H1 (cell line): ENCODE results near the gene MED19. TPM values are rescaled to one million over a fixed set of nuclear protein-coding genes. Genes with fewer than 3 reads are reported as not detected.

ENCODE experiments used
- CTCF ChIA-PET: fragments of 300-600 bp; sonication (Branson Sonifier 250); formaldehyde crosslinking; loops from one replicate; lab custom pipeline; 2021; ENCODE audit not compliant: partially characterized antibody; lab: Charles Lee
- POLR2A ChIA-PET: fragments of 300-600 bp; sonication (Branson Sonifier 250); formaldehyde crosslinking; loops from one replicate; lab custom pipeline; 2021; ENCODE audit warnings: inconsistent platforms; ENCODE audit not compliant: partially characterized antibody; lab: Charles Lee
- DNase-seq, 2 experiments: peaks; one replicate each; pipeline versions ENCODE4 v3.0.0 to v3.0.0-alpha.2; 2010 to 2022; ENCODE audit warnings: low spot score in 2 of 2, low read depth in 1 of 2, mixed read lengths in 1 of 2
- FAIRE-seq: peaks from 2 replicates; lab custom pipeline; 2011; peaks lifted over from hg19 to GRCh38; lab: Jason Lieb, UNC
- H2AFZ ChIP-seq: 2 replicates; pipeline ENCODE4 v1.8.1; 2012; ENCODE audit warnings: low read length, inconsistent platforms
- H2AK5ac ChIP-seq: 2 replicates; pipeline ENCODE4 v1.6.1; 2013; ENCODE audit warnings: low read depth, low read length
- H2BK120ac ChIP-seq: replicated peaks from 2 replicates; pipeline ENCODE3; 2013; ENCODE audit warnings: low read depth, low read length, inconsistent platforms
- H2BK12ac ChIP-seq: 2 replicates; pipeline ENCODE4 v1.6.1; 2013; ENCODE audit warnings: low read depth, low read length
- H2BK15ac ChIP-seq: 2 replicates; pipeline ENCODE4 v1.6.1; 2013; ENCODE audit warnings: low read length
- H2BK20ac ChIP-seq: 2 replicates; pipeline ENCODE4 v1.6.1; 2013; ENCODE audit warnings: low read length
- H2BK5ac ChIP-seq: 2 replicates; pipeline ENCODE4 v1.6.1; 2013; ENCODE audit warnings: low read depth, low read length
- H3K14ac ChIP-seq: 2 replicates; pipeline ENCODE4 v1.6.1; 2013; ENCODE audit warnings: inconsistent platforms; ENCODE audit not compliant: insufficient read length
- H3K18ac ChIP-seq: 2 replicates; pipeline ENCODE4 v1.6.1; 2013; ENCODE audit warnings: low read length; ENCODE audit errors: extremely low read depth
- H3K23ac ChIP-seq: 2 replicates; pipeline ENCODE4 v1.6.1; 2013; ENCODE audit warnings: inconsistent platforms; ENCODE audit not compliant: insufficient read length
- H3K23me2 ChIP-seq: 2 replicates; pipeline ENCODE4 v1.6.1; 2013; ENCODE audit warnings: low read depth, low read length
- H3K27ac ChIP-seq: 2 replicates; pipeline ENCODE4 v1.6.1; 2011; ENCODE audit warnings: low read depth, low read length, inconsistent platforms
- H3K27me3 ChIP-seq, 4 experiments: replicated peaks in 1 of 4; 1 replicate in 1 of 4; 2 replicates in 3 of 4; pipeline versions ENCODE4 v1.6.1 to v1.8.1; 2011 to 2013; ENCODE audit warnings: low read length in 3 of 4, mild to moderate bottlenecking in 3 of 4, inconsistent platforms in 2 of 4, mixed read lengths in 2 of 4, moderate library complexity in 1 of 4; ENCODE audit not compliant: control insufficient read depth in 3 of 4, insufficient read depth in 3 of 4; ENCODE audit errors: extremely low read depth in 1 of 4
- H3K36me3 ChIP-seq, 4 experiments: 2 replicates each; pipeline versions ENCODE4 v1.6.1 to v1.8.1; 2011 to 2013; ENCODE audit warnings: mild to moderate bottlenecking in 4 of 4, low read length in 3 of 4, moderate library complexity in 2 of 4, control low read depth in 1 of 4, inconsistent platforms in 1 of 4; ENCODE audit not compliant: insufficient read depth in 4 of 4, control insufficient read depth in 2 of 4
- H3K4ac ChIP-seq: replicated peaks from 2 replicates; pipeline ENCODE3; 2013; ENCODE audit warnings: low read length, low read depth, mixed read lengths, inconsistent platforms; ENCODE audit not compliant: insufficient read length
- H3K4me1 ChIP-seq, 4 experiments: replicated peaks in 1 of 4; 1 replicate in 1 of 4; 2 replicates in 3 of 4; pipeline versions ENCODE4 v1.6.1 to v1.8.1; 2011 to 2013; ENCODE audit warnings: low read length in 3 of 4, inconsistent platforms in 2 of 4, mixed read lengths in 1 of 4; ENCODE audit not compliant: insufficient read depth in 4 of 4, control insufficient read depth in 3 of 4
- H3K4me2 ChIP-seq, 2 experiments: 2 replicates each; pipeline versions ENCODE4 v1.6.1 to v1.8.1; 2011 to 2013; ENCODE audit warnings: low read depth in 2 of 2, low read length in 2 of 2, control low read depth in 1 of 2, inconsistent platforms in 1 of 2, mild to moderate bottlenecking in 1 of 2; ENCODE audit not compliant: insufficient read depth in 1 of 2
- H3K4me3 ChIP-seq, 4 experiments: fragments of 200-600, 300-600 bp in 1 of 4; sonication (generic), shearing (Covaris generic), sonication (Bioruptor Twin) in 1 of 4; 2 replicates each; pipeline versions ENCODE4 v1.5.1 to v1.8.1; 2011 to 2016; ENCODE audit warnings: low read length in 4 of 4, low read depth in 3 of 4, control low read depth in 2 of 4, inconsistent platforms in 2 of 4, mild to moderate bottlenecking in 2 of 4, mixed read lengths in 1 of 4, moderate library complexity in 1 of 4; ENCODE audit not compliant: insufficient read depth in 2 of 4; ENCODE audit errors: extremely low read depth in 1 of 4
- H3K56ac ChIP-seq: replicated peaks from 2 replicates; pipeline ENCODE3; 2013; ENCODE audit warnings: low read depth, mild to moderate bottlenecking, mixed read lengths, low read length, inconsistent platforms; ENCODE audit not compliant: insufficient read length
- H3K79me1 ChIP-seq: 2 replicates; pipeline ENCODE4 v1.6.1; 2013; ENCODE audit warnings: low read depth, low read length, control low read depth
- H3K79me2 ChIP-seq, 2 experiments: 2 replicates each; pipeline versions ENCODE4 v1.6.1 to v1.8.1; 2012 to 2013; ENCODE audit warnings: low read length in 2 of 2, mild to moderate bottlenecking in 2 of 2, inconsistent platforms in 1 of 2; ENCODE audit not compliant: insufficient read depth in 2 of 2, control insufficient read depth in 1 of 2
- H3K9ac ChIP-seq, 4 experiments: replicated peaks in 1 of 4; 1 replicate in 1 of 4; 2 replicates in 3 of 4; pipeline versions ENCODE4 v1.6.1 to v1.8.1; 2011 to 2013; ENCODE audit warnings: low read depth in 3 of 4, low read length in 3 of 4, control low read depth in 2 of 4, mild to moderate bottlenecking in 2 of 4, moderate library complexity in 2 of 4, inconsistent platforms in 1 of 4; ENCODE audit errors: extremely low read depth in 1 of 4
- H3K9me3 ChIP-seq, 2 experiments: 2 replicates each; pipeline versions ENCODE4 v1.6.1 to v1.8.1; 2012 to 2013; ENCODE audit warnings: mild to moderate bottlenecking in 2 of 2, moderate library complexity in 2 of 2, control low read depth in 1 of 2, inconsistent platforms in 1 of 2, low read depth in 1 of 2, low read length in 1 of 2, mixed read lengths in 1 of 2; ENCODE audit not compliant: insufficient read depth in 2 of 2
- H4K20me1 ChIP-seq, 2 experiments: replicated peaks in 1 of 2; 2 replicates each; pipeline versions ENCODE3 to v1.8.1; 2011 to 2013; ENCODE audit warnings: inconsistent platforms in 2 of 2, low read length in 2 of 2, mild to moderate bottlenecking in 1 of 2; ENCODE audit not compliant: insufficient read depth in 2 of 2, control insufficient read depth in 1 of 2
- H4K5ac ChIP-seq: 2 replicates; pipeline ENCODE4 v1.6.1; 2013; ENCODE audit warnings: low read length, low read depth, mixed read lengths, inconsistent platforms; ENCODE audit not compliant: insufficient read length
- H4K8ac ChIP-seq: 2 replicates; pipeline ENCODE4 v1.8.0; 2013; ENCODE audit warnings: mild to moderate bottlenecking, moderate library complexity, low read length, inconsistent platforms; ENCODE audit not compliant: insufficient read depth; ENCODE audit errors: extremely low read depth
- H4K91ac ChIP-seq: replicated peaks from 2 replicates; pipeline ENCODE3; 2013; ENCODE audit warnings: low read length, mixed read lengths, inconsistent platforms; ENCODE audit not compliant: insufficient read length
- MAFK ChIP-seq: IDR thresholded peaks from 2 replicates; pipeline ENCODE4 v1.6.1; 2012; ENCODE audit warnings: low read depth, mild to moderate bottlenecking, improper control_type of control experiment, low read length
- WGBS, 2 experiments: shearing (Covaris generic) in 1 of 2; methylation state at CpG; one replicate each; pipeline versions ENCODE4 v1.1.6 to v1.1.7; 2013 to 2015; ENCODE audit warnings: low lambda C conversion rate in 2 of 2, mixed read lengths in 2 of 2, inconsistent platforms in 1 of 2, low coverage in 1 of 2, missing lambda C conversion rate in 1 of 2; ENCODE audit not compliant: insufficient replicate concordance in 2 of 2, insufficient coverage in 1 of 2, insufficient read length in 1 of 2; ENCODE audit errors: extremely low coverage in 1 of 2, missing lambda C conversion rate in 1 of 2; 5-methylcytosine and 5-hydroxymethylcytosine counted together
- polyA plus RNA-seq, 7 experiments: library from polyadenylated mRNA; depleted of rRNA in 3 of 7; stranded (reverse) in 5 of 7; unstranded in 2 of 7; fragments of >200 nt in 5 of 7; fragments of 200-250 nt in 2 of 7; gene quantifications; 1 replicate in 5 of 7; 2 replicates in 1 of 7; 4 replicates in 1 of 7; pipeline versions ENCODE4 v1.2.1 to v1.2.3, GENCODE V29; 2011 to 2013; ENCODE audit warnings: missing spikeins in 2 of 7, mixed read lengths in 2 of 7
- total RNA-seq: library from RNA; stranded (reverse); fragmentation: NEBNext Ultra II Directional; extraction: Animal tissue kit (Norgen Biotek cat#: 25700); gene quantifications from 2 replicates; pipeline ENCODE4 v1.2.1, GENCODE V29; 2021
- TF ChIP-seq, protein P1 (sequence below): IDR thresholded peaks from 2 replicates; pipeline ENCODE4 v1.6.1; 2012; ENCODE audit warnings: inconsistent platforms

Gene MED19
- total and polyA plus RNA-seq, 2 of the 8 experiments (the other 6 are each of a cell fraction or from before 2014, with no cell fraction given): 19.4 to 35.4 TPM

- TF ChIP-seq MAFK: no peak
- TF ChIP-seq, protein P1, sequence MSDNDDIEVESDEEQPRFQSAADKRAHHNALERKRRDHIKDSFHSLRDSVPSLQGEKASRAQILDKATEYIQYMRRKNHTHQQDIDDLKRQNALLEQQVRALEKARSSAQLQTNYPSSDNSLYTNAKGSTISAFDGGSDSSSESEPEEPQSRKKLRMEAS: no peak
- no peak for FAIRE-seq
- H4K20me1 ChIP-seq: peaks cover 0 to 3% of the 10 kb centered on the region in 2 experiments
Observed at GRCh38 chr11:57679396-57679795, 32.6 kb downstream of the MED19 start.

More at GRCh38 chr11:57679396-57679795, 32.6 kb downstream of the MED19 start:
- Histone ChIP-seq H3K4me3 (no peak overlapping the region), H3K9ac (no peak overlapping the region), H3K4me1 (peaks cover 0 to under 1% (median 0%) of the 10 kb centered on the region in 4 experiments; a peak in 2 of 7 replicates), H2BK120ac (no peak overlapping the region), H3K23me2 (no peaks in the 10 kb centered on the region), H2AFZ (no peak overlapping the region), H3K4me2 (no peak overlapping the region), H4K8ac (no peak overlapping the region), H3K79me1 (peaks cover 7% of the 10 kb centered on the region), H3K14ac (no peak overlapping the region), H4K91ac (no peak overlapping the region), H2BK5ac (no peak overlapping the region), H3K36me3 (peaks cover 3 to 32% (median 13%) of the 10 kb centered on the region in 4 experiments; a peak in 6 of 8 replicates), H3K27ac (no peak overlapping the region), H3K27me3 (no peaks in the 10 kb centered on the region), H3K56ac (no peak overlapping the region), H2AK5ac (no peak overlapping the region), H3K23ac (no peak overlapping the region), H2BK20ac (no peak overlapping the region), H3K9me3 (no peaks in the 10 kb centered on the region), H2BK12ac (no peak overlapping the region), H3K79me2 (peaks cover 0 to 58% of the 10 kb centered on the region in 2 experiments; a peak in 3 of 4 replicates), H3K4ac (no peak overlapping the region), H2BK15ac (no peak overlapping the region), H3K18ac (no peak overlapping the region), H4K5ac (no peak overlapping the region)
- ChIA-PET CTCF (interaction anchor here (1.1 to 1.9 kb wide), 3 partner anchors 75 to 121 kb away, joined by 3 to 5 read pairs (median 4); no protein-coding TSS in a partner anchor), POLR2A (interaction anchor here (0.9 to 1.5 kb wide), 2 partner anchors 11 to 49 kb away, joined by 3 to 5 read pairs; no protein-coding TSS in a partner anchor)
- WGBS, 2 experiments: 86% methylated on average over 4 of the region's 4 CpGs; no CpG with 5 or more reads in 1 of the 2 experiments
- DNase-seq: no peak
